K562 (cell line): Measurements from ENCODE around the gene ZDHHC12. TPM values are rescaled to one million over a fixed set of nuclear protein-coding genes. Genes with fewer than 3 reads are reported as not detected.

Experiments used
- CREM ChIP-seq: IDR thresholded peaks from 2 replicates; pipeline ENCODE4 v1.6.1; 2014; ENCODE audit warnings: antibody characterized with exemption, low read depth
- DMBX1 ChIP-seq: fragments of 250-450 bp; sonication (Bioruptor Pico); IDR thresholded peaks from 2 replicates; pipeline ENCODE4 v1.8.0; 2022; ENCODE audit warnings: inconsistent platforms, mild to moderate bottlenecking, moderate library complexity, borderline replicate concordance
- HDAC3 ChIP-seq: fragments of 450-650 bp; IDR thresholded peaks from 2 replicates; pipeline ENCODE4 v1.6.1; 2018; ENCODE audit warnings: borderline replicate concordance, mild to moderate bottlenecking, moderate library complexity; ENCODE audit not compliant: partially characterized antibody
- HMG20A ChIP-seq: fragments of 450-650 bp; formaldehyde crosslinking; conservative IDR thresholded peaks from 2 replicates; pipeline ENCODE4 v1.4.0; 2020; ENCODE audit warnings: mild to moderate bottlenecking, mixed read lengths
- KDM4B ChIP-seq, 2 experiments: fragments of 450-650 bp in 1 of 2; sonication (generic) in 1 of 2; IDR thresholded peaks; 2 replicates each; pipeline ENCODE4 v1.6.1; 2016 to 2017; ENCODE audit warnings: borderline replicate concordance in 2 of 2, antibody characterized with exemption in 1 of 2, low read depth in 1 of 2, mild to moderate bottlenecking in 1 of 2
- MCM7 ChIP-seq, 2 experiments: fragments of 450-650 bp; IDR thresholded peaks; 2 replicates each; pipeline ENCODE4 v1.6.1; 2016 to 2018
- POLR2H ChIP-seq: IDR thresholded peaks from 2 replicates; pipeline ENCODE4 v1.6.1; 2016; ENCODE audit warnings: missing genetic modification characterization, low read depth, mild to moderate bottlenecking, control low read depth, missing compliant biosample characterization, moderate library complexity
- POLR3G ChIP-seq: IDR thresholded peaks from 2 replicates; pipeline ENCODE4 v1.6.1; 2011; ENCODE audit not compliant: insufficient read length, insufficient replicate concordance; ENCODE audit errors: extremely low read depth
- RFX7 ChIP-seq: fragments of 250-450 bp; sonication (Bioruptor Pico); IDR thresholded peaks from 2 replicates; pipeline ENCODE4 v1.5.1; 2021; ENCODE audit warnings: mild to moderate bottlenecking
- SP1 ChIP-seq: sonication (generic); formaldehyde crosslinking; IDR thresholded peaks from 2 replicates; pipeline ENCODE4 v1.8.1; 2022; ENCODE audit warnings: mild to moderate bottlenecking, missing genetic modification reagents
- TAF15 ChIP-seq: fragments of 200-400 bp; formaldehyde crosslinking; IDR thresholded peaks from 2 replicates; pipeline ENCODE4 v1.6.1; 2017; ENCODE audit warnings: mild to moderate bottlenecking, low read depth, low read length, moderate library complexity
- TCF7 ChIP-seq: sonication (generic); IDR thresholded peaks from 2 replicates; pipeline ENCODE4 v1.6.1; 2016; ENCODE audit warnings: antibody characterized with exemption, borderline replicate concordance
- YY1 ChIP-seq, 3 experiments: IDR thresholded peaks; 2 replicates each; pipeline ENCODE4 v1.6.1; 2011; ENCODE audit warnings: low read length in 2 of 3, mild to moderate bottlenecking in 2 of 3, moderate library complexity in 2 of 3, borderline replicate concordance in 1 of 3, control low read depth in 1 of 3, low read depth in 1 of 3; ENCODE audit not compliant: insufficient read depth in 3 of 3, insufficient replicate concordance in 2 of 3, control insufficient read depth in 1 of 3, insufficient read length in 1 of 3; ENCODE audit errors: extremely low read depth in 1 of 3
- ZBTB1 ChIP-seq: sonication (generic); formaldehyde crosslinking; IDR thresholded peaks from 2 replicates; pipeline ENCODE4 v1.8.1; 2023; ENCODE audit warnings: missing genetic modification reagents, low read depth, mild to moderate bottlenecking, borderline replicate concordance
- ZC3H8 ChIP-seq: fragments of 450-650 bp; IDR thresholded peaks from 2 replicates; pipeline ENCODE4 v1.6.1; 2017
- ZFX ChIP-seq: sonication (generic); formaldehyde crosslinking; IDR thresholded peaks from 2 replicates; pipeline ENCODE4 v1.8.0; 2022; ENCODE audit warnings: mild to moderate bottlenecking, missing genetic modification reagents, moderate library complexity
- ZKSCAN8 ChIP-seq: fragments of 200-800 bp; sonication (Bioruptor generic); IDR thresholded peaks from 2 replicates; pipeline ENCODE4 v1.6.1; 2016; ENCODE audit warnings: missing genetic modification characterization, missing compliant biosample characterization
- ZNF24 ChIP-seq: fragments of 450-650 bp; IDR thresholded peaks from 2 replicates; pipeline ENCODE4 v1.6.1; 2016
- polyA plus RNA-seq, 8 experiments: library from polyadenylated mRNA; depleted of rRNA in 4 of 8; stranded (reverse) in 5 of 8; unstranded in 3 of 8; fragments of >200 nt; fragmentation: Nextera tagmentation in 2 of 8; fragmentation: Illumina TruSeq in 1 of 8; extraction: Ambion mirVana in 2 of 8; extraction: Trizol in 1 of 8; gene quantifications; 2 replicates each; pipeline versions ENCODE4 v1.2.1 to v1.2.3, GENCODE V29; 2011 to 2014; ENCODE audit warnings: inconsistent platforms in 1 of 8, missing spikeins in 1 of 8
- total RNA-seq, 7 experiments: library from RNA; depleted of rRNA in 6 of 7; stranded (reverse); fragments of >200 nt in 6 of 7; fragmentation: Illumina TruSeq in 2 of 7; extraction: Trizol in 2 of 7; gene quantifications; 2 replicates each; pipeline versions ENCODE4 v1.2.1 to v1.2.3, GENCODE V29; 2011 to 2021; ENCODE audit warnings: low replicate concordance in 1 of 7
- TF ChIP-seq, protein P1 (sequence below), 2 experiments: IDR thresholded peaks in 1 of 2; conservative IDR thresholded peaks in 1 of 2; 2 replicates each; pipeline ENCODE4 v1.6.1; 2016; ENCODE audit warnings: low read depth in 2 of 2, mild to moderate bottlenecking in 1 of 2, missing compliant biosample characterization in 1 of 2, missing genetic modification characterization in 1 of 2, moderate library complexity in 1 of 2
- TF ChIP-seq, protein P2 (sequence below): fragments of 200-800 bp; sonication (Bioruptor generic); IDR thresholded peaks from 2 replicates; pipeline ENCODE4 v1.6.1; 2017; ENCODE audit warnings: missing genetic modification characterization, missing compliant biosample characterization
- TF ChIP-seq, protein P3 (sequence below): fragments of 450-650 bp; IDR thresholded peaks from 2 replicates; pipeline ENCODE4 v1.6.1; 2014; ENCODE audit warnings: low read depth, mild to moderate bottlenecking, moderate library complexity, borderline replicate concordance

ZDHHC12 gene
- total and polyA plus RNA-seq, 9 of the 15 experiments (the other 6 are each of a cell fraction or from before 2014, with no cell fraction given): 0.21 to 38.0 (median 13.8) TPM

DNA sequence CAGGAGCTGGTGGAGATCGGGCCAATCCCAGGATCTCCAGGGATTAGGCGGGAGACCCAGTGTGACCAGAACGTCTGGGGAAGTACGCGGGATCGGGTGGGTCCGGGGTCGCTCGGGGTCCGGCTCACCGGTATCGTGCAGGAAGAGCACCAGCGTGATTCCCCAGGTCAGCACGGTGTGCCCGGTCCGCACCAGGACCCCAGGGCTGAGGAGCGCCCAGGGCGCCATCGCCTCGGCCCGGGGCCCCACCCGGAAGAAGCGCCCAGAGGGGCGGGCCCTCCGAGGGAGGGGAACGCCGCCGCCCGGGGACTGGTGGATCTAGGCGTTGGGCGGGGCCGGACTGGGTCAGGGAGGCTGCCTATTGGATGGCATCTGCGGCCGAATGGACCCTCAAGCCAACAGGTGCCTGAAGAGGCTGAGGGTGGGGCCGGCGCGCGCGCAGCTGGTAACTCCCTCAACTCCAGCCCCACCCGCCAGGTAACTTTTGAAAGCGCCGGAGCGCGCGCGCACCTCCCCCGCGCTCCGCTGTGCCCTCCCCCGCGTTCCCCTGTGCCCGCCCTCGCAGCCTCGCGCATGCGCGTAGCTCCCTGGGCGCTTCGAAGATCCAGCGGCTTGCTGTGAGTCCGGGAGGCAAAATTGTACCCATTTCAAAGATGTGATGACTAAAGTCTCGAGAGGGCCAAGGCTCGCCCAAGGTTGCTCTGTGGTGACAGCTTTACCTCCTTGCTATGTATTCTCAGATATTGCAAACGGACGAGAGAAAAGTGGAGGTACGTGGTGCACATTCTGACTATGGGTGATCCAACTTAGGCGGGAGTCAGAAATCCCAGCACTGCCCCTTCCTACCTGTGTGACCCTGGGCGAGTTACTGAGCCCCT, at the start of gene ZDHHC12 (continued):
- TF ChIP-seq DMBX1 (CRISPR knock-in tag): no peak
- TF ChIP-seq, protein P1, sequence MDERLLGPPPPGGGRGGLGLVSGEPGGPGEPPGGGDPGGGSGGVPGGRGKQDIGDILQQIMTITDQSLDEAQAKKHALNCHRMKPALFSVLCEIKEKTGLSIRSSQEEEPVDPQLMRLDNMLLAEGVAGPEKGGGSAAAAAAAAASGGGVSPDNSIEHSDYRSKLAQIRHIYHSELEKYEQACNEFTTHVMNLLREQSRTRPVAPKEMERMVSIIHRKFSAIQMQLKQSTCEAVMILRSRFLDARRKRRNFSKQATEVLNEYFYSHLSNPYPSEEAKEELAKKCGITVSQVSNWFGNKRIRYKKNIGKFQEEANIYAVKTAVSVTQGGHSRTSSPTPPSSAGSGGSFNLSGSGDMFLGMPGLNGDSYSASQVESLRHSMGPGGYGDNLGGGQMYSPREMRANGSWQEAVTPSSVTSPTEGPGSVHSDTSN (CRISPR knock-in tag; IDR thresholded peaks at IDR 0.05; ENCODE audit: low read depth): no peak
- TF ChIP-seq, protein P1 (tag; conservative IDR thresholded peaks at IDR 0.05; ENCODE audit: low read depth): no peak
- no peak for TF ChIP-seq POLR3G
- peak; percentile 70 for TF ChIP-seq POLR2H (tag)
- peak; percentile 49 for TF ChIP-seq CREM
- TF ChIP-seq TAF15: no peak
- TF ChIP-seq HDAC3: no peak
- TF ChIP-seq, protein P2, sequence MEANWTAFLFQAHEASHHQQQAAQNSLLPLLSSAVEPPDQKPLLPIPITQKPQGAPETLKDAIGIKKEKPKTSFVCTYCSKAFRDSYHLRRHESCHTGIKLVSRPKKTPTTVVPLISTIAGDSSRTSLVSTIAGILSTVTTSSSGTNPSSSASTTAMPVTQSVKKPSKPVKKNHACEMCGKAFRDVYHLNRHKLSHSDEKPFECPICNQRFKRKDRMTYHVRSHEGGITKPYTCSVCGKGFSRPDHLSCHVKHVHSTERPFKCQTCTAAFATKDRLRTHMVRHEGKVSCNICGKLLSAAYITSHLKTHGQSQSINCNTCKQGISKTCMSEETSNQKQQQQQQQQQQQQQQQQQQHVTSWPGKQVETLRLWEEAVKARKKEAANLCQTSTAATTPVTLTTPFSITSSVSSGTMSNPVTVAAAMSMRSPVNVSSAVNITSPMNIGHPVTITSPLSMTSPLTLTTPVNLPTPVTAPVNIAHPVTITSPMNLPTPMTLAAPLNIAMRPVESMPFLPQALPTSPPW (CRISPR knock-in tag): peak; percentile 92
- no peak for TF ChIP-seq ZKSCAN8 (CRISPR knock-in tag)
- peak; percentile 47 for TF ChIP-seq ZFX (CRISPR knock-in tag)
- TF ChIP-seq ZC3H8: no peak
- 0 out of 2 replicates have a peak, but pooled peaks have one; percentile 28 for TF ChIP-seq RFX7
- TF ChIP-seq HMG20A (CRISPR knock-in tag): no peak
- TF ChIP-seq ZNF24: peak; percentile 12; the same call in 1 of the 2 replicates
- no peak for TF ChIP-seq MCM7 (IDR thresholded peaks at IDR 0.05)
- peak; percentile 96 for TF ChIP-seq SP1 (CRISPR knock-in tag)
- TF ChIP-seq ZBTB1 (CRISPR knock-in tag): no peak
- TF ChIP-seq TCF7: no peak
- TF ChIP-seq, protein P3, sequence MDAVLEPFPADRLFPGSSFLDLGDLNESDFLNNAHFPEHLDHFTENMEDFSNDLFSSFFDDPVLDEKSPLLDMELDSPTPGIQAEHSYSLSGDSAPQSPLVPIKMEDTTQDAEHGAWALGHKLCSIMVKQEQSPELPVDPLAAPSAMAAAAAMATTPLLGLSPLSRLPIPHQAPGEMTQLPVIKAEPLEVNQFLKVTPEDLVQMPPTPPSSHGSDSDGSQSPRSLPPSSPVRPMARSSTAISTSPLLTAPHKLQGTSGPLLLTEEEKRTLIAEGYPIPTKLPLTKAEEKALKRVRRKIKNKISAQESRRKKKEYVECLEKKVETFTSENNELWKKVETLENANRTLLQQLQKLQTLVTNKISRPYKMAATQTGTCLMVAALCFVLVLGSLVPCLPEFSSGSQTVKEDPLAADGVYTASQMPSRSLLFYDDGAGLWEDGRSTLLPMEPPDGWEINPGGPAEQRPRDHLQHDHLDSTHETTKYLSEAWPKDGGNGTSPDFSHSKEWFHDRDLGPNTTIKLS: 0 out of 2 replicates have a peak, but pooled peaks have one; percentile 4
- no peak for TF ChIP-seq KDM4B (IDR thresholded peaks at IDR 0.05; ENCODE audit: borderline replicate concordance in 2 of 2, low read depth in 1 of 2)
- TF ChIP-seq YY1 (IDR thresholded peaks at IDR 0.05; ENCODE audit: borderline replicate concordance in 1 of 3, control insufficient read depth in 1 of 3, extremely low read depth in 1 of 3, insufficient read depth in 3 of 3, insufficient read length in 1 of 3, insufficient replicate concordance in 2 of 3, low read depth in 1 of 3, low read length in 2 of 3): peak; percentile 24 to 88 (median 80)
